22Rv1 (cell line): Measurements from ENCODE around the gene HOXC10.

Experiments used
- H3K27ac ChIP-seq: fragments of 450-650 bp; 2 replicates; pipeline ENCODE4 v1.5.1; 2017
- ZFX ChIP-seq: fragments of 450-650 bp; IDR thresholded peaks from 2 replicates; pipeline ENCODE4 v1.6.1; 2017; ENCODE audit warnings: antibody characterized with exemption, borderline replicate concordance
- TF ChIP-seq, protein P1 (sequence below): fragments of 450-650 bp; IDR thresholded peaks from 2 replicates; pipeline ENCODE4 v1.5.1; 2017; ENCODE audit warnings: mild to moderate bottlenecking

Gene HOXC10

GRCh38 chr12:53993162-53994008 lies 8.4 kb downstream of the HOXC10 start:
- no peak overlapping the region for H3K27ac ChIP-seq
- no peak for TF ChIP-seq ZFX
- TF ChIP-seq, protein P1, sequence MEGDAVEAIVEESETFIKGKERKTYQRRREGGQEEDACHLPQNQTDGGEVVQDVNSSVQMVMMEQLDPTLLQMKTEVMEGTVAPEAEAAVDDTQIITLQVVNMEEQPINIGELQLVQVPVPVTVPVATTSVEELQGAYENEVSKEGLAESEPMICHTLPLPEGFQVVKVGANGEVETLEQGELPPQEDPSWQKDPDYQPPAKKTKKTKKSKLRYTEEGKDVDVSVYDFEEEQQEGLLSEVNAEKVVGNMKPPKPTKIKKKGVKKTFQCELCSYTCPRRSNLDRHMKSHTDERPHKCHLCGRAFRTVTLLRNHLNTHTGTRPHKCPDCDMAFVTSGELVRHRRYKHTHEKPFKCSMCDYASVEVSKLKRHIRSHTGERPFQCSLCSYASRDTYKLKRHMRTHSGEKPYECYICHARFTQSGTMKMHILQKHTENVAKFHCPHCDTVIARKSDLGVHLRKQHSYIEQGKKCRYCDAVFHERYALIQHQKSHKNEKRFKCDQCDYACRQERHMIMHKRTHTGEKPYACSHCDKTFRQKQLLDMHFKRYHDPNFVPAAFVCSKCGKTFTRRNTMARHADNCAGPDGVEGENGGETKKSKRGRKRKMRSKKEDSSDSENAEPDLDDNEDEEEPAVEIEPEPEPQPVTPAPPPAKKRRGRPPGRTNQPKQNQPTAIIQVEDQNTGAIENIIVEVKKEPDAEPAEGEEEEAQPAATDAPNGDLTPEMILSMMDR = no peak

GRCh38 chr12:53994009-53994263 lies 9.0 kb downstream of the HOXC10 start:
- TF ChIP-seq, protein P1 = no peak
- no peak overlapping the region for H3K27ac ChIP-seq

DNA sequence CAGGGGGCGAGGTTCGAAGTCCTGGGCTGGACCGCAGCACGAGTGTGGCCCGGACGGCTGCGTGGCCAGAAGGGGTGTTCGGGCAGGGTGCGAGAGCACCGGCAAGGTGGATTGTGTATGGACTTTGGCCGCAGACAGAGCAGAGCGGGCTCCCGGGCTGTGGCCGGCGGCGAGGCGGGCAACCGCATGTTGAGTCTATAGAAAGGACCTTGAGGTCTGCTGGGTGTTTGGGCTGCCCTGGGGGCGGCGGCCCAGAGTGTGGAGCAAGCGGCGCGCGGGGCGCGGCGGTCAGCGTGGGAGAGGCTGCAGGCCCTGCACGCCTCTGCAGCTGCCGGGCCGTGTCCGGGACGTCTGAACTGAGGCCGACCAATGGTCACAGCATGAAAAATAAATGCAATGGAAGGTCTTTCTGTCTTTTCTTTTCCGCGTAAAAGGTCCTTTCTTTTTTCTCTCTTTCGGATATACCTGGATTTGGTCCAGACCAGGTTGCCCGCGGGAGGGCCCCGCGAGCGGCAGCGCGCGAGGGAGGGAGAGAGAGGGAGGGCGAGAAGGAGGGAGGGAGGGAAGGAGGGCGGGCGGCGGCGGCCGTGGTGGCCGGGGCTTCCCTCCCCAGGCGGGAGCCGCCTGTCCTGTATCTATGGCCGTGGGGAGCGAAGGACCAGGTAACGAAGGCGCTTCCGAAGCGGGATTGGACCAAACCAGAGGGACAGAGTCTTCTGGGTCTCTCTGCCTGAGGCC lies 9.5 kb downstream of the HOXC10 start:
- TF ChIP-seq ZFX = no peak
- TF ChIP-seq, protein P1 = no peak
- peak overlapping the region; percentile 69 for H3K27ac ChIP-seq

DNA sequence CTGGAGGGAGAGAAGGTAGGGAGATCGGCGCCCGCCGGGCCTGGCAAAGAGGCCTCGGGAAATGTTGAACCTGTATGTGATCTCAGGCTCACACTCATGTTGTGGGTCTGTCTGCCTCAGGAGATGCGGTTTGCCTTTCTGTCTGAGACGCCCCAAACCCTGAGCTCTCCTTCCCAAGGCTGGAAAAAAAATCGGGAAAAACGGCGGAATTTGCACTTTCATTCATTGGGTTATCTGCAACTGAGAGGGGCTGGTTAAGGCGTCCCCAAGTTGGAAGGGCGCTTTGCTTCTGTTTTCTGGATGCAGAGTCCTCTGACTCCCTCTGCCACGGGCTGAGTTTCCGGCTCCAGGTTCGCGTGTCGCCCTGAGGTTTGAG lies 10.0 kb downstream of the HOXC10 start:
- H3K27ac ChIP-seq = peak overlapping the region; percentile 69
- no peak for TF ChIP-seq ZFX
- TF ChIP-seq, protein P1 = no peak

- TF ChIP-seq, protein P1 = no peak
- no peak for TF ChIP-seq ZFX
- H3K27ac ChIP-seq = peak overlapping the region; percentile 69
Measured at GRCh38 chr12:53995378-53996239, 10.7 kb downstream of the HOXC10 start.

- TF ChIP-seq, protein P1 = no peak
- no peak for TF ChIP-seq ZFX
- H3K27ac ChIP-seq = peak overlapping the region; percentile 69
Measured at GRCh38 chr12:53996240-53997203, 11.6 kb downstream of the HOXC10 start.
